DOHH2 (cell line): ENCODE results near the gene GJB2.

Source experiments
- EZH2phosphoT487 ChIP-seq: fragments of 200-600 bp; sonication (generic); IDR thresholded peaks from 2 replicates; pipeline ENCODE4 v1.6.1; 2017; ENCODE audit warnings: borderline replicate concordance, mild to moderate bottlenecking, antibody characterized with exemption, low read length, moderate library complexity, mixed read lengths
- TF ChIP-seq, protein P1 (sequence below): fragments of 200-600 bp; sonication (generic); IDR thresholded peaks from one replicate; pipeline ENCODE4 v1.5.1; 2014; ENCODE audit warnings: antibody characterized with exemption, mild to moderate bottlenecking, low read depth, low read length; ENCODE audit not compliant: poor library complexity, severe bottlenecking

DNA sequence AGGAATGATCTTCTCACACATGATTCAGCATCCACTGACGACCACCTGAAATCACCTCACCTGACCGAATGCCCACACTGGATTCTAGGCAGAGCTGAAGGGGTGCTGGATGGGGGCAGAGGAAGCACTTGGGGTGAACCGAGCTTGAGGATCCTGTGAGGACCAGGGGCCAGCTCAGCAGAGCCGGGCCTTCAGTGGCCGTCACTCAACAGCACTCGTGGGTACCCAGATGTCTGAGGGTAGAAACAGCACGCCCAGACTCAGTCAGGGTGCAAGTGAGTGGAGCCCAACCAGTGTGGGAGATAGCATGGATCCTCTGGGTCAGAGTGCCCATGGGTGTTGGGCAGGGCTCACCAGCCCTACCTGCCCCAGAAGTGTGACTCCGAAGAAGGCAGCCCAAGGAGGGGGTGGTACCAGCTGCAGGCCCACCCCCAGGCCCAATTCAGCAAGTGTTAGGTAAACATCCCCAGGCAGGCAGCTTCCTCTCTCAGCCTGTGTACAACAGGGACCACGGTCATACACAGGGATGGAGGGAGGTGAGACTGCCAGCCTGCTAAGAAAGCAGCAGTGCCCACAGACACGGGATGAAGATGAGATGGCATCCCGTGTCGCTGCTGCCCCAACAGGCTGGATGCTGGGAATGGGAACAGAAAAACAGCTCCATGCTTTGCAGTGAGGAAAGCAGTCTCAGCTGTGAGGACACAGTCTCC, 48.4 kb downstream of the GJB2 start:
- TF ChIP-seq, protein P1, sequence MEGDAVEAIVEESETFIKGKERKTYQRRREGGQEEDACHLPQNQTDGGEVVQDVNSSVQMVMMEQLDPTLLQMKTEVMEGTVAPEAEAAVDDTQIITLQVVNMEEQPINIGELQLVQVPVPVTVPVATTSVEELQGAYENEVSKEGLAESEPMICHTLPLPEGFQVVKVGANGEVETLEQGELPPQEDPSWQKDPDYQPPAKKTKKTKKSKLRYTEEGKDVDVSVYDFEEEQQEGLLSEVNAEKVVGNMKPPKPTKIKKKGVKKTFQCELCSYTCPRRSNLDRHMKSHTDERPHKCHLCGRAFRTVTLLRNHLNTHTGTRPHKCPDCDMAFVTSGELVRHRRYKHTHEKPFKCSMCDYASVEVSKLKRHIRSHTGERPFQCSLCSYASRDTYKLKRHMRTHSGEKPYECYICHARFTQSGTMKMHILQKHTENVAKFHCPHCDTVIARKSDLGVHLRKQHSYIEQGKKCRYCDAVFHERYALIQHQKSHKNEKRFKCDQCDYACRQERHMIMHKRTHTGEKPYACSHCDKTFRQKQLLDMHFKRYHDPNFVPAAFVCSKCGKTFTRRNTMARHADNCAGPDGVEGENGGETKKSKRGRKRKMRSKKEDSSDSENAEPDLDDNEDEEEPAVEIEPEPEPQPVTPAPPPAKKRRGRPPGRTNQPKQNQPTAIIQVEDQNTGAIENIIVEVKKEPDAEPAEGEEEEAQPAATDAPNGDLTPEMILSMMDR: no peak
- TF ChIP-seq EZH2phosphoT487: no peak
